WTC11 (cell line): ENCODE results near the gene PRPH. TPM values are rescaled to one million over a fixed set of nuclear protein-coding genes. Genes with fewer than 3 reads are reported as not detected.

ENCODE experiments used
- ATAC-seq: fragments of 200-7000 bp; cut with Tn5 transposase; 2 replicates; pipeline ENCODE4 v1.10.0; 2021; ENCODE audit warnings: mild to moderate bottlenecking, moderate library complexity
- CTCF ChIA-PET: fragments of 300-600 bp; sonication (Branson Sonifier 250); formaldehyde crosslinking; loops from one replicate; lab custom pipeline; 2021; ENCODE audit warnings: antibody characterized with exemption; lab: Charles Lee
- POLR2A ChIA-PET: fragments of 350-600 bp; sonication (Branson Sonifier 250); formaldehyde crosslinking; loops from one replicate; lab custom pipeline; 2021; ENCODE audit warnings: antibody characterized with exemption; lab: Charles Lee
- DNase-seq: peaks from one replicate; pipeline ENCODE4 v3.0.0; 2021; ENCODE audit warnings: low spot score
- H3K27ac Mint-ChIP-seq: 2 replicates; pipeline ENCODE4 v1.8.0; 2021; ENCODE audit warnings: mixed read lengths
- H3K27me3 Mint-ChIP-seq: 2 replicates; pipeline ENCODE4 v1.8.0; 2021; ENCODE audit warnings: low read depth, mild to moderate bottlenecking, moderate library complexity, mixed read lengths
- H3K36me3 Mint-ChIP-seq: 2 replicates; pipeline ENCODE4 v1.8.0; 2021; ENCODE audit warnings: mixed read lengths
- H3K4me1 Mint-ChIP-seq: 2 replicates; pipeline ENCODE4 v1.8.0; 2022; ENCODE audit warnings: mixed read lengths
- H3K4me3 Mint-ChIP-seq: 2 replicates; pipeline ENCODE4 v1.8.0; 2021; ENCODE audit warnings: mild to moderate bottlenecking, moderate library complexity, mixed read lengths
- H3K9me3 Mint-ChIP-seq: 2 replicates; pipeline ENCODE4 v1.8.0; 2021; ENCODE audit warnings: mixed read lengths
- AR ChIP-seq: fragments of 250-450 bp; sonication (Bioruptor Pico); IDR thresholded peaks from 2 replicates; pipeline ENCODE4 v1.9.0; 2021; ENCODE audit warnings: mild to moderate bottlenecking
- ATF1 ChIP-seq: sonication (generic); formaldehyde crosslinking; IDR thresholded peaks from 2 replicates; pipeline ENCODE4 v1.8.1; 2023; ENCODE audit warnings: mild to moderate bottlenecking, moderate library complexity, missing genetic modification reagents
- ATF6 ChIP-seq: sonication (generic); formaldehyde crosslinking; IDR thresholded peaks from 2 replicates; pipeline ENCODE4 v1.8.1; 2023; ENCODE audit warnings: mild to moderate bottlenecking, missing genetic modification reagents
- CREM ChIP-seq: sonication (generic); formaldehyde crosslinking; IDR thresholded peaks from 2 replicates; pipeline ENCODE4 v1.8.1; 2022; ENCODE audit warnings: mild to moderate bottlenecking, missing genetic modification reagents, moderate library complexity
- ELF4 ChIP-seq: sonication (generic); formaldehyde crosslinking; IDR thresholded peaks from 2 replicates; pipeline ENCODE4 v1.8.1; 2022; ENCODE audit warnings: low read depth, mild to moderate bottlenecking, moderate library complexity, missing genetic modification reagents
- JUN ChIP-seq: sonication (generic); formaldehyde crosslinking; IDR thresholded peaks from 2 replicates; pipeline ENCODE4 v1.8.0; 2023; ENCODE audit warnings: mild to moderate bottlenecking, missing genetic modification reagents
- NFE2L1 ChIP-seq: sonication (generic); formaldehyde crosslinking; IDR thresholded peaks from 2 replicates; pipeline ENCODE4 v1.8.1; 2023; ENCODE audit warnings: missing genetic modification reagents
- NR2C2 ChIP-seq: sonication (generic); formaldehyde crosslinking; IDR thresholded peaks from 2 replicates; pipeline ENCODE4 v1.8.0; 2022; ENCODE audit warnings: mild to moderate bottlenecking, missing genetic modification reagents
- SP1 ChIP-seq: sonication (generic); formaldehyde crosslinking; conservative IDR thresholded peaks from 2 replicates; pipeline ENCODE4 v1.8.1; 2022; ENCODE audit warnings: missing genetic modification reagents
- ZMAT4 ChIP-seq: fragments of 250-450 bp; sonication (Bioruptor Pico); IDR thresholded peaks from 2 replicates; pipeline ENCODE4 v1.9.0; 2021; ENCODE audit warnings: mild to moderate bottlenecking
- ZNF396 ChIP-seq: fragments of 250-450 bp; sonication (Bioruptor Pico); IDR thresholded peaks from 2 replicates; pipeline ENCODE4 v1.8.0; 2021; ENCODE audit warnings: mild to moderate bottlenecking, moderate library complexity, borderline replicate concordance
- ZNF423 ChIP-seq: fragments of 250-450 bp; sonication (Bioruptor Pico); IDR thresholded peaks from 2 replicates; pipeline ENCODE4 v2.1.2; 2022; ENCODE audit warnings: mild to moderate bottlenecking, moderate library complexity
- total RNA-seq: library from RNA; stranded (reverse); gene quantifications from 3 replicates; pipeline ENCODE4 v1.2.3, GENCODE V29; 2021
- TF ChIP-seq, protein P1 (sequence below): sonication (generic); formaldehyde crosslinking; IDR thresholded peaks from 2 replicates; pipeline ENCODE4 v1.8.1; 2022; ENCODE audit warnings: low read depth, missing genetic modification reagents, borderline replicate concordance

Gene PRPH
- total RNA-seq, 1 experiment from 2014 or later: 2.4 TPM

DNA sequence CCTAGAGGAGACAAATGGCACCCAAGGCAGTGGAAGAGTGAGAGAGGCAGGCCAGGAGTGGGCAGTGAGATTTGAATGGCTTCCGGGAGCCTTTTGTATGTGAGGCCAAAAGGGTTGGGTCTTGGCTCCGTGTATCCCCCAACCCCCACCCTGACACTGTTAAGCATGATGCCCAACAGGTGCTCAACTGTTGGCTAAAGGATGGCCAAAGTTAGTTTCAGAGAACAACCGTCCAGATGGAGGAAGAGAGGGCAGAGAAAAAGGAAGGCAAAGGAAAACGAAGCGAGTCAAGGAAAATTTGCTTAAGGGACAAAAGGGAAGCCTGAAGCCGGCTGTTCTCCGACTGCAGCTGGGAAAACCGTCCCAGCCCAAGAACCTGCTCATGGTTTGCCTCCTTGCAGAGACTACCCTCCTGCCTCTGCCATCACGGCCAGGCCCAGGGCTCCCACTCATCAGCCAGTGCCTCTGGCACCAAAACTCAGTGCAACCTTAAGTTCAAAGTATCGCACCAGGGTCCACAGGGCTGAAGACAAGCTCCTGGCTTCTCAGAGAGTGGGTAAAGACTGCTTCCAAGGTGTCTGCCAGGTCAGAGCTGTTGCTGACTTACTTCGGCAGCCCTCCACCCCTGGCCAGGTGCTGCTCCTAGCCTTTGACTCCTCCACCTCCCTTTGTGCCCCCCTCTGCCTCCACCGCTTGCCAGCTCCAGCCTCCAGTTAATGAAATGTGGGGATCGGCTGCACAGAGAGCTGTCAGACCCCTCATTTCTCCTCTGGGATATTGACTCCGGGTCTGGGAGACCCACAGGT is 46.2 kb downstream of the PRPH start (continued):
- no peak for TF ChIP-seq ELF4 (CRISPR knock-in tag)
- TF ChIP-seq, all 79 proteins: peak for 0

GRCh38 chr12:49341777-49342065 is 46.8 kb downstream of the PRPH start:
- ChIA-PET CTCF (interaction anchor here (0.6 to 3.9 kb wide), 59 partner anchors 9 to 604 kb away, joined by 3 to 264 read pairs (median 5); partner anchors contain the start of genes KCNH3, PRPF40B, PRPH and SPATS2), POLR2A (interaction anchor here (0.8 to 2.7 kb wide), 6 partner anchors 10 to 48 kb away, joined by 3 to 18 read pairs (median 6); partner anchors contain the start of genes PRPH and TROAP)

More at GRCh38 chr12:49341777-49342065, 46.8 kb downstream of the PRPH start:
- ATAC-seq: no peak
- H3K4me1 Mint-ChIP-seq: peaks cover 55% of the 10 kb centered on the region
- no peaks in the 10 kb centered on the region for H3K36me3 Mint-ChIP-seq
- H3K4me3 Mint-ChIP-seq: peak overlapping the region; percentile 67
- no peak overlapping the region for H3K27ac Mint-ChIP-seq
- DNase-seq: no peak
- H3K9me3 Mint-ChIP-seq: no peaks in the 10 kb centered on the region
- TF ChIP-seq ZNF396 (CRISPR knock-in tag) (no peak), ATF6 (CRISPR knock-in tag) (no peak), NR2C2 (CRISPR knock-in tag) (no peak), SP1 (CRISPR knock-in tag) (no peak), ZMAT4 (CRISPR knock-in tag) (no peak), ZNF423 (CRISPR knock-in tag) (no peak), AR (CRISPR knock-in tag) (no peak), CREM (CRISPR knock-in tag) (no peak), NFE2L1 (CRISPR knock-in tag) (no peak), ATF1 (CRISPR knock-in tag) (no peak), JUN (CRISPR knock-in tag) (no peak)
- TF ChIP-seq, protein P1, sequence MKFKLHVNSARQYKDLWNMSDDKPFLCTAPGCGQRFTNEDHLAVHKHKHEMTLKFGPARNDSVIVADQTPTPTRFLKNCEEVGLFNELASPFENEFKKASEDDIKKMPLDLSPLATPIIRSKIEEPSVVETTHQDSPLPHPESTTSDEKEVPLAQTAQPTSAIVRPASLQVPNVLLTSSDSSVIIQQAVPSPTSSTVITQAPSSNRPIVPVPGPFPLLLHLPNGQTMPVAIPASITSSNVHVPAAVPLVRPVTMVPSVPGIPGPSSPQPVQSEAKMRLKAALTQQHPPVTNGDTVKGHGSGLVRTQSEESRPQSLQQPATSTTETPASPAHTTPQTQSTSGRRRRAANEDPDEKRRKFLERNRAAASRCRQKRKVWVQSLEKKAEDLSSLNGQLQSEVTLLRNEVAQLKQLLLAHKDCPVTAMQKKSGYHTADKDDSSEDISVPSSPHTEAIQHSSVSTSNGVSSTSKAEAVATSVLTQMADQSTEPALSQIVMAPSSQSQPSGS (CRISPR knock-in tag): no peak
- peaks cover 99% of the 10 kb centered on the region for H3K27me3 Mint-ChIP-seq
